GM18909 (cell line): Measurements from ENCODE around the gene SPINK14.

Source experiments
- ATAC-seq: cut with Tn5 transposase; IDR thresholded peaks from one replicate; pipeline ENCODE4 v1.9.1; 2021; ENCODE audit warnings: mild to moderate bottlenecking; ENCODE audit not compliant: unreplicated experiment, poor library complexity

Gene SPINK14

GRCh38 chr5:148168246-148168645, at the start of gene SPINK14:
Gene SPINK14 (plus strand): TSS chr5:148168546. CDS start chr5:148169733, 1,187 bp downstream.
- ATAC-seq = no peak

- no peak for ATAC-seq
Observed at GRCh38 chr5:148120317-148120716, 48.0 kb upstream of the SPINK14 start.

DNA sequence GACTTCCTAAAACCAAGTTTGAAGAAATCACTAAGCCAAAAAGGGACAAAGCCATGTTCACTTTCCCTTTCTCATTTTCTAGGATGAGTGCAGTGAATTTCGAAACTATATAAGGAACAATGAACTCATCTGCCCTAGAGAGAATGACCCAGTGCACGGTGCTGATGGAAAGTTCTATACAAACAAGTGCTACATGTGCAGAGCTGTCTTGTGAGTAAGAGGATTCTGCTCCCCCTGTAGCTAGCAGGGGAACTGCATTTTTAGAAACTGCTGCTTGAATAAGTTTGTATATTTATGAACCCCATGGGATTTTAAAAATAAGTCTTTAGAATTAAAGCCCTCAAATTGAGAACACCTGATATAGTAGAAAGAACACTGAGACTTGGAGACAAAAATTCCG, 42.7 kb upstream of the SPINK14 start:
- ATAC-seq = no peak

DNA sequence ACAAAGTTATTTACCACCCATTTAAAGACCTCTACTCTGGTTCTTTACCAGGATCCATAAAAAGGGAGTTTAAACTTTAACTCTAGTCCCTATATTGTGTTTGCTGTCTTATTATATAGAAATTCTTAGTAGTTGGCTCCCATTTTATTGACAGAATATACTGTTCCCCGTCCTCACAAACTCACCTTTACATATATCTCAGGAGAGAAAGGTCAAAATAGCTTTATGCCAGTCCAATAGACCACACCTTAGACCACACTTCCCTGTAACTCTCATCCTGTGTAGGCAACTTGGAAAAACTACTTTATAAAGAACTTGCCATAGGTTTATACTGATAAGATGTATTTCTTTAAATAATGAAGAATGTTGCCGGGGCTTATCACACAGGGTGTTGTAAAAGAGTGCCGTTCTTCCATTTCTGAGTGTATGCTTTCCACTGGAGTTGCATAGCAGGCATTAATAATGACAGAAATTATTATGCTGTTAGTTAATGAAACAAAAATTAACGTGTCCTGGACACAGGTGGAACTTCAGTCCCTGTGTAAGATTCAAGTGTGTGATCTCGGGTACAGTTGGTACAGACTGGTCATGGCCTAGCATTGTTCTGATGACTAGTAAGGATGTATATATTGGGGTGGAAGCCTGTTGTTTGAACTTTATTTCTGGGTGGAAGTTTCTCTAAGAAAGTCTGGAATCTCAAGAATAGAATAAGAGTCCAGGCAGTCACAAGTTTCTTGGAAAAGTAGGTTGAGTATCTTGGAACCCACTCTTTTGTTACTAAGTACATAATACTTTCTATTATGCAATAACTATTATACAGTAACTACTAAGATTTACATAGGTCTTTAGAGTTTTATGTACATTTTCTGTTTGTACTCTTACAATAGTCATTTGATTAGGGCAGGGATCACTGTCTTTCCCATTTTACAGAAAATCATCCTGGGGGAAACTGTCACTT, 33.0 kb upstream of the SPINK14 start:
- no peak for ATAC-seq

- ATAC-seq = no peak
Observed at GRCh38 chr5:148140846-148141245, 27.5 kb upstream of the SPINK14 start.

GRCh38 chr5:148141645-148142044, 26.7 kb upstream of the SPINK14 start:
- no peak for ATAC-seq

DNA sequence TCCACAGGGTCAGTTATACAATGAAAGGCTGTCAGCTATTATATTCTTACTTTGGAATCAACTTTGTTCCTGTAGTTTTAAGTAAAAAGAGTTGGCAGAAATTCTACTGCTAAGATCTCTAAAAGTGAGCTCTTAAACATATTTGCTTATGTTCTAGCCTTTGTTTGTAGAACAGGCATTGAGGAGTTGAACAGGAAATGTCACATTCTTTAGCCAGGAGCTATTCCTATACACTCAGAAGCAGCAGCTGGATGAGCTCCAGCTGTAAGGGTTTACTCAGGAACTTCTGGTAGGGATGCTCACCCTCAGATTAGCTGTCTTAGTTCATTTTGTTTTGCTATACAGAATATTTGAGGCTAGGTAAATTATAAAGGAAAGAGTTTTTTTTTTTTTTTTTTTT, 22.4 kb upstream of the SPINK14 start:
- ATAC-seq = no peak

DNA sequence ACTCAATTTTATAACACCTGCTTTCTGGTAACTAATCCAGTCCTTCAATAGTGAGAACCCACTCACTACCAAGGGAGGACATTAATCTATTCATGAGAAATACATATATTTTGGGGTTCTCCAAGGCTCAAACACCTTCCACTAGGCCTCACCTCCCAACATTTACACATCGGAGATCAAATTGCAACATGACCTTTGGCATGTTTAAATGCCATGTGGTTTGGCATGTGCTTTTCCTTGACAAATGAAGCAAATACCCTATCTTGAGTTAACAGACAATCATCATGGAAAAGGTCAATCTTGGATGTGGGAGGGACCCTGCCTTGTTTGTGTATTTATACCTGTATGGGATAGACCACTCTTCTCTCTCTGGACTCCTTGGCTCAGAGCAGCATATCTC, 21.9 kb upstream of the SPINK14 start:
- ATAC-seq = no peak

DNA sequence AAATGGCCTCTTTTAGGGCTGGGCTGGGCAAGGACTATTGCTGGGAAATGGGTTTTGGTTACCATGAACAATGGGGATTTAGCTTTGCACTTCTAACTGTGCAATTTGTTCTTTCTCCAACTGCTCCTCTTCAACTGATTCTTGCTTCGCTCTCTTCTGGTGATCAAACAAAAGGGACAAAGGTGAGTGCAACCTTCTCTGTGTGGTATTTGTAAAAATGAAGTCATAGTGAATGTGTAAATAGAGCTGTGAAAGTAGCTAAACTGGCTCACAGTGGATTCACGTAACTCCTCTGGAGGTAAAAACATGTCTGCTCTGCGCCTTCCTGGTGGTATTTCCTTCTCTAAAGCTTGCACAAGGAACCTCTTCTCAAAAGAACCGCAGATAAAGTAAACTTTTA, 20.9 kb upstream of the SPINK14 start:
- ATAC-seq = no peak

- ATAC-seq = no peak
Observed at GRCh38 chr5:148151872-148152271, 16.5 kb upstream of the SPINK14 start.

- ATAC-seq = no peak
Observed at GRCh38 chr5:148152781-148153180, 15.6 kb upstream of the SPINK14 start.

DNA sequence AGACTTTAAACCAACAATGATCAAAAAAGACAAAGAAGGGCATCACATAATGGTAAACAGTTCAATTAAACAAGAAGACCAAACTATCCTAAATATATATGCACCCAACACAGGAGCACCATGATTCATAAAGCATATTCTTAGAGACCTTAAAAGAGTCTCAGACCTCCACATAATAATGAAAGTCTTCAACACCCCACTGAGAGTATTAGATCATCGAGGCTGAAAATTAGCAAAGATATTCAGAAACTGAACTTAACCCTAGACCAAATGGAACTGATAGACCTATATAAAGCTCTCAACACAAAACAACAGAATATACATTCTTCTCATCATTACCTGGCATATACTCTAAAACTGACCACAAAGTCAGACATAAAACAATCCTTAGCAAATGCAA, 11.7 kb upstream of the SPINK14 start:
- ATAC-seq = no peak

DNA sequence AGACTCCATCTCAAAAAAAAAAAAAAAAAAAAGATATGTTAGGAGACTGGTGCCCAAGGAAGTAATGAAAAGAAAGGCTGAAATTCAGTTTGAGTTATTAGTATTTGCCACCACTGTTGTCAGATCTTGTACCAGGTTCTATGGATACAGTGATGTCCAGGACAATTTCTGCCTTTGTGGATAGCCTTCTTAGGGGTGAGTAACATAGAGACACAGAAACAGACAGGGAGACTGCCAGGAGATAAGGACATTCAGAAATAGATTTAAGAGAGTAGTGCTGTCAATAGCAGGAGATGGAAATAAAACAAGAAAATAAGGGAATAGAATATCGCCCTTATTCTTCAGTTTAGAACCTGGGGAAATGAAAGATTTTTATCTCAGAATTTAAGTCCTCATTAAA, 6.3 kb upstream of the SPINK14 start:
- no peak for ATAC-seq

- no peak for ATAC-seq
Observed at GRCh38 chr5:148163345-148163744, 5.0 kb upstream of the SPINK14 start.

- no peak for ATAC-seq
Observed at GRCh38 chr5:148166550-148167283, 1.6 kb upstream of the SPINK14 start.

DNA sequence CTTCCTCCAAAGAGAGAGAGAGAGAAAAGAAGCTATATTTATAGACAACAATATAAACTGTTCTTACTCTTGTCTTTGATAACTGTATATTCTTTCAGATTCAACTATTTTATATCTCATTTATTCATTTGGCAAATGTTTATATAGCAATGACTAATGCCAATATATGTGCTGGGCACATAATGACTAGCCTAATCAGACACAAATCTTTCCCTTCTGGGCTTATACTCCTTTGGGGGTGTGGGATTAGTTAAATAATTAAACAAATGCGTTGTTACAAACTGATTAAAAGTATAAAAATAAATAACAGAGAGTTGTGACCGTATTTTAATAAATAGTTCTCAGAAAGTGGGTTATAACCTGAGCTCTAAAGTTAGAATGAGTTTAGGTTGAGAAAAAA, 4.0 kb downstream of the SPINK14 start:
- no peak for ATAC-seq

DNA sequence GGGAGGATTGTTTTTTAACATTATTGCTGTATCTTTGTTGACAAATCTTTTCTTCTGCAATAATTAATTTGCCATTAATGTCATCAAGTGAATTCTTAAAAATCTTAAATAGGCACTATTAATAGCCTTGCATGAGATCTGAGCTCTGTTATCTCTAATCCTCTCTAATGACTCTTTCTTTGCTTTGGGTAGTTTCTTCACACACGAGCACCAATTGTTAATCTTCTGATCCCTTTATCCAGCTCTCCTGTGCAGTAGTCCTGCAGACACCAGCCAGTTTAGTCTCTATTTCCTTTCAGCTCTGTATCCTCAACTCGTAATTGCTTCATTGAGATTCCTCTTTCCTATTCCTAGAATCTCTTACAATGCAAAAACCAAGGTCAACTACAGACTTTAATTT, 8.1 kb downstream of the SPINK14 start:
- ATAC-seq = no peak

DNA sequence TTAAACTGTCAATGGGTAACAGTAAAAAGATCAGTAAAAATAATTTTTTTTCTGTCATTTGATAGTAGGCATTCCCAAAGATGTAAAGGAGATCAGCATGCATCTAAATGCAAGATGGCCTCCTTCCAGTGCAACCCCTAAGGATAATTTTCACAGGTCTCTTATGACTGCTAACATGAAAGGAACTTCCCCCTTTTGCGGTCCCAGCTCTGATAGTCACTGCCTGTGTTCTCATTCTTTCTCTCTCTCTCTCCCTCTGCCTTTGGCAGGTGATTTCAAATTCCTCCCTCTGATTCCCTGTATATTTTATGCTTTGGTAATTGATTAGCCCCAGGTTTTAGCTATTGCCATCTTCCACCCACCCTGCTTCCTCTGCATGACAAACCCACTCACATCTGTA, 8.9 kb downstream of the SPINK14 start:
- ATAC-seq = no peak

DNA sequence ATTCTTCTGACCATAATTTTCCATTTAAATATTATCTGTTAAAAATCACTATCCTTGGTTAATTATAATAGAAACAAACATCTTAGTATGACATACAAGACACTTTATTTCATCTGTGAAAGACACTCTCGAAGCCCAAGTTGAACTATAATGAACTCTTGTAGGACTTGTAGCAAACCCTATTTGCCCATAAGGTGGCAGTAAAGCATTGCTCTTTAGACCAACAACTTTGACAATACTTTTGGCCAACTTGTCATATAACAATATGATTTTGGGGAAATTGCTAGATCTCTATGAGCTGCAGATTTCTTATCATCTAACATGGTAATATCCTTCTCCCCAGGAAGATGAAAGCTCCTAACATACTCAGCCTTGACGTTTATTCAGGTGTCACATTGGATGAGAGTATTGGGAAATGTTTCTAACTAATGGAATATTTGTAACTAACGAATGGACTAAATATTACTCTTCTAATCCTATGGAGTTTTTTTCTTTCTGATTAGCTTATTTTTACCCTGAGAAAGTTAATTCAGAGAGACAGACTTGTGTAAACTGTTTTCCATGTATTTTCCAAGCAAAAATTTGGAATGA, 11.0 kb downstream of the SPINK14 start:
- ATAC-seq = peak; percentile 75

- no peak for ATAC-seq
Observed at GRCh38 chr5:148186248-148187003, 18.1 kb downstream of the SPINK14 start.
